Measurements from ENCODE around the gene C7orf33.
"Not testable (repeated sequence)": the region's sequence is repeated elsewhere in the genome, so short reads cannot be mapped to it uniquely, and the experiment has no call there.

C7orf33 gene

GRCh38 chr7:148581624-148582023 is 8.9 kb upstream of the C7orf33 start:
- DNase-seq (ENCODE audit: low read depth): no peak

GRCh38 chr7:148584154-148584827 is 6.3 kb upstream of the C7orf33 start:
- DNase-seq (ENCODE audit: low read depth): no peak

GRCh38 chr7:148585399-148585798 is 5.2 kb upstream of the C7orf33 start:
- no peak for DNase-seq (ENCODE audit: low read depth)

GRCh38 chr7:148587076-148587475 is 3.5 kb upstream of the C7orf33 start:
- DNase-seq (ENCODE audit: low read depth): no peak

- no peak for DNase-seq (ENCODE audit: low read depth)
Observed at GRCh38 chr7:148588168-148588567, 2.4 kb upstream of the C7orf33 start.

GRCh38 chr7:148588670-148589131 is 1.9 kb upstream of the C7orf33 start:
- no peak for DNase-seq (ENCODE audit: low read depth)

- DNase-seq (ENCODE audit: low read depth): no peak
Observed at GRCh38 chr7:148589640-148590039, 926 bp upstream of the C7orf33 start.

- DNase-seq (ENCODE audit: low read depth): not testable (repeated sequence)
Observed at GRCh38 chr7:148596354-148596753, 5.8 kb downstream of the C7orf33 start.

GRCh38 chr7:148598351-148598750 is 7.8 kb downstream of the C7orf33 start:
- DNase-seq (ENCODE audit: low read depth): no peak

- no peak for DNase-seq (ENCODE audit: low read depth)
Observed at GRCh38 chr7:148605350-148605749, 14.8 kb downstream of the C7orf33 start.

GRCh38 chr7:148607151-148607661 is 16.6 kb downstream of the C7orf33 start:
- no peak for DNase-seq (ENCODE audit: low read depth)

GRCh38 chr7:148609045-148609725 is 18.6 kb downstream of the C7orf33 start:
- no peak for DNase-seq (ENCODE audit: low read depth)

GRCh38 chr7:148611692-148612091 is 21.1 kb downstream of the C7orf33 start:
- no peak for DNase-seq (ENCODE audit: low read depth)

- no peak for DNase-seq (ENCODE audit: low read depth)
Observed at GRCh38 chr7:148615085-148615730, 24.6 kb downstream of the C7orf33 start.

- DNase-seq (ENCODE audit: low read depth): no peak
Observed at GRCh38 chr7:148620749-148621359, 30.3 kb downstream of the C7orf33 start.

- no peak for DNase-seq (ENCODE audit: low read depth)
Observed at GRCh38 chr7:148621563-148621962, 31.0 kb downstream of the C7orf33 start.

GRCh38 chr7:148622887-148623585 is 32.5 kb downstream of the C7orf33 start:
- no peak for DNase-seq (ENCODE audit: low read depth)

- no peak for DNase-seq (ENCODE audit: low read depth)
Observed at GRCh38 chr7:148623586-148624282, 33.2 kb downstream of the C7orf33 start.

GRCh38 chr7:148624735-148625134 is 34.2 kb downstream of the C7orf33 start:
- no peak for DNase-seq (ENCODE audit: low read depth)

- no peak for DNase-seq (ENCODE audit: low read depth)
Observed at GRCh38 chr7:148625342-148625741, 34.8 kb downstream of the C7orf33 start.

- DNase-seq (ENCODE audit: low read depth): no peak
Observed at GRCh38 chr7:148626828-148627227, 36.3 kb downstream of the C7orf33 start.
